Right cardiac atrium (tissue), 5 donors: Measurements from ENCODE around the gene GAR1. TPM values are rescaled to one million over a fixed set of nuclear protein-coding genes. Genes with fewer than 3 reads are reported as not detected.

Source experiments
- ATAC-seq, 2 donors: fragments of 200-7000 bp; cut with Tn5 transposase; one replicate each; pipeline versions ENCODE4 v1.8.0 to v1.9.1; 2020; ENCODE audit warnings: moderate library complexity in 2 of 2, mild to moderate bottlenecking in 1 of 2
- DNase-seq, 3 donors: peaks; one replicate each; pipeline ENCODE4 v3.0.0-alpha.2; 2020
- H3K27ac ChIP-seq: one replicate; pipeline ENCODE4 v1.5.1; 2013; ENCODE audit warnings: mild to moderate bottlenecking, low read length, control low read depth, moderate library complexity
- H3K27me3 ChIP-seq: one replicate; pipeline ENCODE4 v1.6.1; 2013; ENCODE audit not compliant: control insufficient read depth, insufficient read depth
- H3K4me1 ChIP-seq: one replicate; pipeline ENCODE4 v1.6.1; 2013; ENCODE audit warnings: low read length; ENCODE audit not compliant: control insufficient read depth, insufficient read depth
- H3K4me3 ChIP-seq: one replicate; pipeline ENCODE4 v1.5.1; 2013; ENCODE audit warnings: low read length, control low read depth
- H3K9me3 ChIP-seq: one replicate; pipeline ENCODE4 v1.6.1; 2013; ENCODE audit warnings: low read length; ENCODE audit not compliant: control insufficient read depth
- WGBS: extraction: QIAGEN DNeasy Blood & Tissue Kit; methylation state at CpG from one replicate; pipeline ENCODE4 v1.1.7; 2013; 5-methylcytosine and 5-hydroxymethylcytosine counted together
- intact Hi-C, 4 donors: fragments of 100-400 bp; cut with DNase I; formaldehyde crosslinking; loops; one replicate each; pipeline versions ENCODE4 v1.11.0 to v1.14.0; 2022 to 2023
- polyA plus RNA-seq: library from polyadenylated mRNA; stranded (reverse); fragments of 200-250 nt; gene quantifications from one replicate; pipeline ENCODE4 v1.2.3, GENCODE V29; 2013
- total RNA-seq, 4 donors: library from RNA; stranded (reverse); fragmentation: NEBNext Ultra II Directional; extraction: Animal tissue kit (Norgen Biotek cat#: 25700); gene quantifications; one replicate each; pipeline ENCODE4 v1.2.1, GENCODE V29; 2021
- donor health status: healthy with polysubstance abuse.
- donor health status: DM: no; HTN: yes; CAD: no.
- donor health status: DM: no; HTN: no; CAD: no.
- donor health status: DM: no; HTN: yes; CAD: no; lungs with severe emphysema.
- donor health status: DM: yes; HTN: yes; CAD: no.

GAR1 gene
- total and polyA plus RNA-seq, 5 donors: 6.5 to 13.6 (median 10.0) TPM

- peak in 1 of 3 donors; percentile 14 for DNase-seq
- intact Hi-C loops: no loop called here
- Histone ChIP-seq H3K4me1 (no peaks in the 10 kb centered on the region), H3K27me3 (no peaks in the 10 kb centered on the region), H3K27ac (no peak overlapping the region), H3K9me3 (no peaks in the 10 kb centered on the region), H3K4me3 (no peak overlapping the region)
- WGBS: 95% methylated on average over 6 of the region's 6 CpGs
- no peak for ATAC-seq
Measured at GRCh38 chr4:109872950-109873656, 57.5 kb downstream of the GAR1 start.

- no peak for ATAC-seq
Measured at GRCh38 chr4:109873791-109874514, 58.4 kb downstream of the GAR1 start.

More at GRCh38 chr4:109873791-109874514, 58.4 kb downstream of the GAR1 start:
- Histone ChIP-seq H3K4me3 (no peak overlapping the region), H3K4me1 (no peaks in the 10 kb centered on the region), H3K27ac (no peak overlapping the region), H3K27me3 (no peaks in the 10 kb centered on the region), H3K9me3 (no peaks in the 10 kb centered on the region)
- WGBS: 50% methylated on average over 11 of the region's 11 CpGs
- intact Hi-C loops: no loop called here
- DNase-seq: peak in 1 of 3 donors; percentile 7

Other genes with a start within 250 kb of the GAR1 start
- 10 to 100 TPM in 1 of 4 donors, 1 to 10 TPM in 3; 6.5 to 13.4 (median 8.7) TPM for gene CASP6, start 112.3 kb upstream of the GAR1 start, total RNA-seq
- gene CASP6, start 112.3 kb upstream of the GAR1 start, polyA plus RNA-seq: 9.9 TPM
- gene PLA2G12A, start 85.7 kb upstream of the GAR1 start, total RNA-seq: 10 to 100 TPM; 57.1 to 85.0 (median 62.6) TPM
- 50.1 TPM for gene PLA2G12A, start 85.7 kb upstream of the GAR1 start, polyA plus RNA-seq
- gene CFI, start 13.8 kb upstream of the GAR1 start, total RNA-seq: 10 to 100 TPM; 14.8 to 19.5 (median 18.5) TPM
- 15.0 TPM for gene CFI, start 13.8 kb upstream of the GAR1 start, polyA plus RNA-seq
- under 1 TPM in 2 of 4 donors, not detected in 2; 0.21 to 0.23 TPM for gene RRH, start 12.2 kb downstream of the GAR1 start, total RNA-seq
- not detected for gene RRH, start 12.2 kb downstream of the GAR1 start, polyA plus RNA-seq
- gene LRIT3, start 32.3 kb downstream of the GAR1 start, total RNA-seq: under 1 TPM; 0.06 to 0.14 (median 0.10) TPM
- gene LRIT3, start 32.3 kb downstream of the GAR1 start, polyA plus RNA-seq: 0.07 TPM
- 10 to 100 TPM in 3 of 4 donors, 1 to 10 TPM in 1; 8.8 to 17.8 (median 13.6) TPM for gene EGF, start 97.1 kb downstream of the GAR1 start, total RNA-seq
- gene EGF, start 97.1 kb downstream of the GAR1 start, polyA plus RNA-seq: 5.3 TPM